Fibroblast of lung (primary cell): Measurements from ENCODE around the gene SMARCA5.

Experiments
- EZH2 ChIP-seq: IDR thresholded peaks from 2 replicates; pipeline ENCODE4 v1.5.1; 2012; ENCODE audit warnings: low read length, control low read depth, mild to moderate bottlenecking; ENCODE audit errors: missing control alignments
- TF ChIP-seq, protein P1 (sequence below), 2 donors: IDR thresholded peaks in 1 of 2; conservative IDR thresholded peaks in 1 of 2; 1 replicate in 1 of 2; 2 replicates in 1 of 2; pipeline ENCODE4 v1.5.1; 2011 to 2012; ENCODE audit warnings: low read length in 2 of 2, control low read depth in 1 of 2, inconsistent platforms in 1 of 2, low read depth in 1 of 2, mild to moderate bottlenecking in 1 of 2

DNA sequence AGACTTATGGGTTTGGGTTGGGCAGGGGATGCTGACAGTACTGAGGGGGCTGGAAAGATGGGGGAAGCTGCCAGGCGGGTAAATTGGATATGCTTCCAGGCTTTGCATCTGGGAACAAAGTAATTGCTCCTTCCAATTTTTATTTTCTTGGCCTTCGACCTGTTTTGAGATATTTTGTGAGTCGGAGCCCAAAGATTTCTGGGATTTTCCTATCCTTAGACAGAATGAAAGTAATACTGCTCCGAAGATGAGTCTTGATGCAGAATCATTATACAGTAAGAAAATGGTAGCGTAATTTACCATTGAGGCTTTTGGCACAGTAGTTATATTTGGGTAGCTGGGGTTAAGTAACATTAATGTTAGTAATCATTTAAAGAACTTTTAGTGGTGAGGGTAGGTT, 1.4 kb downstream of the SMARCA5 start:
- TF ChIP-seq, protein P1, sequence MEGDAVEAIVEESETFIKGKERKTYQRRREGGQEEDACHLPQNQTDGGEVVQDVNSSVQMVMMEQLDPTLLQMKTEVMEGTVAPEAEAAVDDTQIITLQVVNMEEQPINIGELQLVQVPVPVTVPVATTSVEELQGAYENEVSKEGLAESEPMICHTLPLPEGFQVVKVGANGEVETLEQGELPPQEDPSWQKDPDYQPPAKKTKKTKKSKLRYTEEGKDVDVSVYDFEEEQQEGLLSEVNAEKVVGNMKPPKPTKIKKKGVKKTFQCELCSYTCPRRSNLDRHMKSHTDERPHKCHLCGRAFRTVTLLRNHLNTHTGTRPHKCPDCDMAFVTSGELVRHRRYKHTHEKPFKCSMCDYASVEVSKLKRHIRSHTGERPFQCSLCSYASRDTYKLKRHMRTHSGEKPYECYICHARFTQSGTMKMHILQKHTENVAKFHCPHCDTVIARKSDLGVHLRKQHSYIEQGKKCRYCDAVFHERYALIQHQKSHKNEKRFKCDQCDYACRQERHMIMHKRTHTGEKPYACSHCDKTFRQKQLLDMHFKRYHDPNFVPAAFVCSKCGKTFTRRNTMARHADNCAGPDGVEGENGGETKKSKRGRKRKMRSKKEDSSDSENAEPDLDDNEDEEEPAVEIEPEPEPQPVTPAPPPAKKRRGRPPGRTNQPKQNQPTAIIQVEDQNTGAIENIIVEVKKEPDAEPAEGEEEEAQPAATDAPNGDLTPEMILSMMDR (conservative IDR thresholded peaks at IDR 0.05 in 1 of 2, IDR thresholded peaks at IDR 0.05 in 1 of 2; ENCODE audit: low read depth in 1 of 2, low read length in 2 of 2) = no peak
- no peak for TF ChIP-seq EZH2
